Parathyroid adenoma (tissue), 2 donors: ENCODE results near the gene HOXD8.

Experiments
- H2AFZ ChIP-seq: fragments of 300-600 bp; sonication (generic); one replicate; pipeline ENCODE4 v1.7.0; 2017; ENCODE audit warnings: antibody characterized with exemption, mild to moderate bottlenecking
- H3K27ac ChIP-seq: fragments of 300-600 bp; sonication (generic); one replicate; pipeline ENCODE4 v1.7.0; 2017
- H3K27me3 ChIP-seq: fragments of 300-600 bp; sonication (generic); one replicate; pipeline ENCODE4 v1.7.0; 2017; ENCODE audit warnings: low read length; ENCODE audit not compliant: control insufficient read depth, insufficient read depth
- H3K36me3 ChIP-seq: fragments of 300-600 bp; sonication (generic); one replicate; pipeline ENCODE4 v1.7.0; 2017; ENCODE audit warnings: low read length; ENCODE audit not compliant: control insufficient read depth, insufficient read depth
- H3K4me1 ChIP-seq: fragments of 300-600 bp; sonication (generic); one replicate; pipeline ENCODE4 v1.7.0; 2017; ENCODE audit warnings: control low read depth
- H3K4me2 ChIP-seq: fragments of 300-600 bp; sonication (generic); one replicate; pipeline ENCODE4 v1.7.0; 2017; ENCODE audit warnings: low read length
- H3K4me3 ChIP-seq: fragments of 300-600 bp; sonication (generic); one replicate; pipeline ENCODE4 v1.7.0; 2017; ENCODE audit warnings: low read depth, low read length
- H3K79me2 ChIP-seq: fragments of 300-600 bp; sonication (generic); one replicate; pipeline ENCODE4 v1.7.0; 2017; ENCODE audit warnings: control low read depth
- H3K9ac ChIP-seq: fragments of 300-600 bp; sonication (generic); one replicate; pipeline ENCODE4 v1.7.0; 2017; ENCODE audit warnings: mild to moderate bottlenecking
- H3K9me3 ChIP-seq: fragments of 300-600 bp; sonication (generic); one replicate; pipeline ENCODE4 v1.7.0; 2017; ENCODE audit warnings: low read length; ENCODE audit not compliant: control insufficient read depth
- TF ChIP-seq, protein P1 (sequence below): fragments of 300-600 bp; sonication (generic); IDR thresholded peaks from one replicate; pipeline ENCODE4 v1.7.0; 2017; ENCODE audit warnings: antibody characterized with exemption, mild to moderate bottlenecking
- donor health status: primary hyperparathyroidism.

Gene HOXD8

DNA sequence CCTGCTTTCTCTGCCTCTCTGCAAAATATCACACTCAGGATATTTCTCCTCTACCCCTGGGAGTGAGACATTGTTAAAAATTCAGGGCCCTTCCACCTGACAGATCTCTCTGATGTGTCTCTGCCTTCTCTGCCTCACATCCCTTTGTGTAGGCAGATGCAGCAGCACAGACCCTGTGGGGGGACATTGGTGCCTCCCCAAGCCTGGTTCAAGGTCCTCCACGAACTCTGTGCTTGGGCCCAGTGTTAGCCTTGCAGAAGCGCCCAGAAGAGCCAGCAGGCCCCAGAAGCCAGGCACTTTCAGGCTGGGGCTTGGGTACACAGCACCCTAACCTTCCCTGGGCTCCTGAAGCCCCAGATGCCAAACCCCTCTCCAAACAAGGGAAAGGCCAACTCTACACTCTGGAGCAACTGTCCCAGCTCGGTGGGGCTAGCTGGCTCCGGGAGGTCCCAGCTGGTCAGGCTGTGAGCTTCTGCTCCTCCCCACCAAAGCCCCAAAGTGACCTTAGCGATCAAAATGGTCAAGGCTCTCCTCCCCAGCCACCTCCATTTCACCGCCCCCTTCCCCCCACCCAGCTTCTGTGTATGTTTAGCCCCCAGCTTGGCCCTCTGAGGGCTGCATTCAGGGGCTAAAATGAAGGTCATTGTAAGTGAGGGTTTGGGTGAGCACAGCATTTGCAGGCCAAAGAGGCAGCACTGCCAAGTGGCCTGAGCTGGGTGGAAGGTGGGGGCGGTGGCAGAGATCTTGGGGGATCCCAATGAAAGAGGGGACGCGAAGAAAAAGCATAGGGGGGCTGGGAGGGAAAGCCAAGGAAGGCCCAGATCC, 4.3 kb upstream of the HOXD8 start:
- Histone ChIP-seq H3K4me3 (peak overlapping the region; percentile 3), H3K36me3 (no peaks in the 10 kb centered on the region), H3K79me2 (no peaks in the 10 kb centered on the region), H3K4me2 (no peak overlapping the region), H3K9me3 (no peaks in the 10 kb centered on the region), H2AFZ (no peak overlapping the region), H3K27me3 (peaks cover 25% of the 10 kb centered on the region), H3K9ac (no peak overlapping the region), H3K27ac (no peak overlapping the region), H3K4me1 (no peaks in the 10 kb centered on the region)
- TF ChIP-seq, protein P1, sequence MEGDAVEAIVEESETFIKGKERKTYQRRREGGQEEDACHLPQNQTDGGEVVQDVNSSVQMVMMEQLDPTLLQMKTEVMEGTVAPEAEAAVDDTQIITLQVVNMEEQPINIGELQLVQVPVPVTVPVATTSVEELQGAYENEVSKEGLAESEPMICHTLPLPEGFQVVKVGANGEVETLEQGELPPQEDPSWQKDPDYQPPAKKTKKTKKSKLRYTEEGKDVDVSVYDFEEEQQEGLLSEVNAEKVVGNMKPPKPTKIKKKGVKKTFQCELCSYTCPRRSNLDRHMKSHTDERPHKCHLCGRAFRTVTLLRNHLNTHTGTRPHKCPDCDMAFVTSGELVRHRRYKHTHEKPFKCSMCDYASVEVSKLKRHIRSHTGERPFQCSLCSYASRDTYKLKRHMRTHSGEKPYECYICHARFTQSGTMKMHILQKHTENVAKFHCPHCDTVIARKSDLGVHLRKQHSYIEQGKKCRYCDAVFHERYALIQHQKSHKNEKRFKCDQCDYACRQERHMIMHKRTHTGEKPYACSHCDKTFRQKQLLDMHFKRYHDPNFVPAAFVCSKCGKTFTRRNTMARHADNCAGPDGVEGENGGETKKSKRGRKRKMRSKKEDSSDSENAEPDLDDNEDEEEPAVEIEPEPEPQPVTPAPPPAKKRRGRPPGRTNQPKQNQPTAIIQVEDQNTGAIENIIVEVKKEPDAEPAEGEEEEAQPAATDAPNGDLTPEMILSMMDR, result no peak

DNA sequence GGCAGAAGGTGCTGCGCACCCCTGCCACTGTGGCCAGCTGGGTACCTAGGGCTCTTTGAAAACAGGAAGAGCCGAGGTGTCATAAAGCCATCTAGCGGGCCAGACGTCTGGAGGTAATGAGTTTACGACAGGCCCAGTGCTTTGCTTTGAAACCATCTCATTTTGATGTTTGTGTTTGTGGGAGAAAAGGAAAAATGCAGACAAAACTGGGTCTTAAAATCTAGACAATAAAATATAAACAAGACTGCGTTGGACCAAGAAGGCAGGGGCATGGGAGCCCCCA, 3.8 kb upstream of the HOXD8 start:
- H3K9me3 ChIP-seq, result no peaks in the 10 kb centered on the region
- no peak overlapping the region for H3K27ac ChIP-seq
- no peak overlapping the region for H3K4me2 ChIP-seq
- TF ChIP-seq, protein P1, result no peak
- no peak overlapping the region for H3K4me3 ChIP-seq
- H3K9ac ChIP-seq, result no peak overlapping the region
- no peak overlapping the region for H2AFZ ChIP-seq
- no peaks in the 10 kb centered on the region for H3K36me3 ChIP-seq
- peaks cover 22% of the 10 kb centered on the region for H3K27me3 ChIP-seq
- no peaks in the 10 kb centered on the region for H3K79me2 ChIP-seq
- H3K4me1 ChIP-seq, result no peaks in the 10 kb centered on the region

DNA sequence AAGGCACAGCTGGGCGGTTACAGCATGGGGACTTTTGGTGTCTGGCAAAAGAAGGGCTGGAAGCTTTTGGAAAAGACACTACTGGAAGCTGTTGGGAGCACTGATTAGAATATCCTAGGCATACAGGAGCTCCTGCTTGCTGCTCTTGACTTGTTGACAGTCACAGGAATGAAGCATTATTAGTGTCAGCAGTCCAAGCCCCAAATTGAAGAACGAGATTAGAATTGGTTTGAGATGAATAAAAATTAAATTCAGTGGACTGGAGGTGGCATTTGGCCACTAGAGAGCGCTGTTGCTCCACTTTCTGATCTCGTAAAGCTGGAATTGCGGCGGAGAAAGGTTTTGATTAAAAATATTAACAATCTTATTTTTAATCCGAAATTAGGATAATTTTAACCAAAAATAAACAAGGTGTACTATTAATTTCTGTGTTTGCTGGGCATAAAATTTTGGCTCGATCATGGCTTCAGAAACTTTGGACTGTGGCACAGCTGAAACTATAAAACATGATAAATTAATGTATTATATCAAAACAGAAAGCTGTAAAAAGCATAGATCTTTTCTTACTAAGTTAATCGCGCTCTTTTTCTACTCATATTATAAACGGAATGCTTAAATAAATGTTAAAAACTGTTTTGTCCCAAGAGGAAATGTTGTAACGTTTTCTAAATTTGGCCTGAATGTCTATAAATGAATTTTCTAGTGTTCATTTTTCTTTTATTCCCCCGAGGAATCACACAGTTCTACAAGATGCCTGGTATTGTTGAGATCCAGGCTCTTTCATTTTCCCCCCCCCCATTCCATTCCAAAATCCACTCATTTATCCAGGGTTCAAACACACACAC, 2.4 kb upstream of the HOXD8 start:
- H3K4me2 ChIP-seq, result no peak overlapping the region
- H3K27me3 ChIP-seq, result peaks cover 24% of the 10 kb centered on the region
- no peaks in the 10 kb centered on the region for H3K79me2 ChIP-seq
- H3K36me3 ChIP-seq, result no peaks in the 10 kb centered on the region
- H3K9ac ChIP-seq, result no peak overlapping the region
- peaks cover 4% of the 10 kb centered on the region for H3K9me3 ChIP-seq
- no peak overlapping the region for H3K27ac ChIP-seq
- no peaks in the 10 kb centered on the region for H3K4me1 ChIP-seq
- no peak overlapping the region for H2AFZ ChIP-seq
- TF ChIP-seq, protein P1, result peak; percentile 89
- H3K4me3 ChIP-seq, result peak overlapping the region; percentile 8

DNA sequence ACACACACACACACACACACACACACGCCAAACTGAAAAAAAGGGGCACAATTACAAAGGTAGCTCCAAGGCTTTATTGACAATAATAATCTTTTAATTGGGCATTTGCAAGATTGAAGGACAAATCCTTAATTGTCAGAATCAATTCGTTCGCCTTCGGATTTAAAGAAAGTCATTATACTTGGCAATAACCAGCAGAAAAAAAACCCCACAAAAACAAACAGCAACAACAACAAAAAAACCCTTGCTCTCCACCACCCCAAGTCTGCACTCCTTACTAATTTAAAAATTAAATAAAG, 1.8 kb upstream of the HOXD8 start:
- peaks cover 4% of the 10 kb centered on the region for H3K9me3 ChIP-seq
- H3K4me2 ChIP-seq, result no peak overlapping the region
- no peaks in the 10 kb centered on the region for H3K36me3 ChIP-seq
- peaks cover 22% of the 10 kb centered on the region for H3K27me3 ChIP-seq
- H3K9ac ChIP-seq, result no peak overlapping the region
- TF ChIP-seq, protein P1, result no peak
- no peak overlapping the region for H3K27ac ChIP-seq
- no peaks in the 10 kb centered on the region for H3K79me2 ChIP-seq
- no peak overlapping the region for H2AFZ ChIP-seq
- no peaks in the 10 kb centered on the region for H3K4me1 ChIP-seq
- no peak overlapping the region for H3K4me3 ChIP-seq
